ENCODE results near the gene ATP5F1A. TPM values are rescaled to one million over a fixed set of nuclear protein-coding genes. Genes with fewer than 3 reads are reported as not detected.

Gene ATP5F1A
- total RNA-seq, 1 experiment from 2014 or later, result 298 TPM

DNA sequence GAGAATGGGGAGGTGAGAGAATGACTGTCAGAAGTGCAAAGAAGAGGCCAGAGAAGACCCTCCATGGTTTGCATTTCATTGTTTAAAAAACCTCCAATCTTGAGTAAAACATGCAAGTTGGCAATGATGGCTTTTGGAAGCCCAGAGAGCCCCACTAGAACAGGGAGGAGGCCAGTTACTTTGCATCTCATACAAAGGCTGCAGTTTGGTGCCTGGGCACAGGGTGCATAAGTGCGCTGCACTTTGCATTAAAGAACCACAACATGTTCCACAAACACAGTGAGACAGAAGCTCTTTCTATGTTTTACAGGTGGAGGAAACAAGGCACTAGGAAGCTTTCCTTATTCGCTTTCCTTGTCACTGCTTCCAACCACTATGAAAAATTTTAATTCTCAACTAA lies 51.4 kb downstream of the ATP5F1A start:
- no peaks in the 10 kb centered on the region for H3K27me3 ChIP-seq (ENCODE audit: control insufficient read depth, insufficient read depth, low read length)
- CTCF ChIA-PET, result no interaction called here
- no peak for ATAC-seq
- H3K4me3 ChIP-seq (ENCODE audit: low read depth in 2 of 2, low read length in 2 of 2), result no peak overlapping the region
- DNase-seq (ENCODE audit: low read depth, low spot score), result no peak
- in situ Hi-C loops (cut with HindIII; ENCODE audit: low pct_unique_long_range_greater_than_20kb, low sequenced_read_pairs) (no loop called here), intact Hi-C loops (cut with micrococcal nuclease; ENCODE audit: unreplicated experiment) (no loop called here)
- no peaks in the 10 kb centered on the region for H3K36me3 ChIP-seq (ENCODE audit: control insufficient read depth, insufficient read depth, low read length)
- H3K9me3 ChIP-seq (ENCODE audit: control insufficient read depth, insufficient read depth, low read depth, low read length), result no peaks in the 10 kb centered on the region
- H3K27ac ChIP-seq (ENCODE audit: low read length), result no peak overlapping the region
- TF ChIP-seq POLR2AphosphoS5 (IDR thresholded peaks at IDR 0.05; ENCODE audit: low read depth, low read length) (no peak), REST (IDR thresholded peaks at IDR 0.05; ENCODE audit: insufficient read depth in 1 of 2, low read depth in 2 of 2, low read length in 1 of 2) (no peak), TCF7L2 (IDR thresholded peaks at IDR 0.05; ENCODE audit: low read depth, low read length) (no peak), SIN3A (IDR thresholded peaks at IDR 0.05; ENCODE audit: borderline replicate concordance, insufficient read depth, low read depth, low read length) (no peak)
- TF ChIP-seq, protein P1, sequence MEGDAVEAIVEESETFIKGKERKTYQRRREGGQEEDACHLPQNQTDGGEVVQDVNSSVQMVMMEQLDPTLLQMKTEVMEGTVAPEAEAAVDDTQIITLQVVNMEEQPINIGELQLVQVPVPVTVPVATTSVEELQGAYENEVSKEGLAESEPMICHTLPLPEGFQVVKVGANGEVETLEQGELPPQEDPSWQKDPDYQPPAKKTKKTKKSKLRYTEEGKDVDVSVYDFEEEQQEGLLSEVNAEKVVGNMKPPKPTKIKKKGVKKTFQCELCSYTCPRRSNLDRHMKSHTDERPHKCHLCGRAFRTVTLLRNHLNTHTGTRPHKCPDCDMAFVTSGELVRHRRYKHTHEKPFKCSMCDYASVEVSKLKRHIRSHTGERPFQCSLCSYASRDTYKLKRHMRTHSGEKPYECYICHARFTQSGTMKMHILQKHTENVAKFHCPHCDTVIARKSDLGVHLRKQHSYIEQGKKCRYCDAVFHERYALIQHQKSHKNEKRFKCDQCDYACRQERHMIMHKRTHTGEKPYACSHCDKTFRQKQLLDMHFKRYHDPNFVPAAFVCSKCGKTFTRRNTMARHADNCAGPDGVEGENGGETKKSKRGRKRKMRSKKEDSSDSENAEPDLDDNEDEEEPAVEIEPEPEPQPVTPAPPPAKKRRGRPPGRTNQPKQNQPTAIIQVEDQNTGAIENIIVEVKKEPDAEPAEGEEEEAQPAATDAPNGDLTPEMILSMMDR (IDR thresholded peaks at IDR 0.05), result no peak
- POLR2A ChIA-PET, result no interaction called here
- H3K4me1 ChIP-seq (ENCODE audit: control insufficient read depth, insufficient read depth, low read length), result no peaks in the 10 kb centered on the region
- BruUV-seq (replicated peaks), result no TSS peak

- in situ Hi-C loops (cut with HindIII; ENCODE audit: low pct_unique_long_range_greater_than_20kb, low sequenced_read_pairs), result no loop called here
- TF ChIP-seq TCF7L2 (IDR thresholded peaks at IDR 0.05; ENCODE audit: low read depth, low read length), result no peak
- TF ChIP-seq, protein P1 (IDR thresholded peaks at IDR 0.05), result no peak
- TF ChIP-seq SIN3A (IDR thresholded peaks at IDR 0.05; ENCODE audit: borderline replicate concordance, insufficient read depth, low read depth, low read length), result no peak
- no peak for TF ChIP-seq POLR2AphosphoS5 (IDR thresholded peaks at IDR 0.05; ENCODE audit: low read depth, low read length)
- TF ChIP-seq REST (IDR thresholded peaks at IDR 0.05; ENCODE audit: insufficient read depth in 1 of 2, low read depth in 2 of 2, low read length in 1 of 2), result no peak
- DNase-seq (ENCODE audit: low read depth, low spot score) (no peak), ATAC-seq (no peak)
- H3K4me1 ChIP-seq (ENCODE audit: control insufficient read depth, insufficient read depth, low read length), result no peaks in the 10 kb centered on the region
- H3K27me3 ChIP-seq (ENCODE audit: control insufficient read depth, insufficient read depth, low read length), result no peaks in the 10 kb centered on the region
- H3K27ac ChIP-seq (ENCODE audit: low read length), result no peak overlapping the region
- H3K36me3 ChIP-seq (ENCODE audit: control insufficient read depth, insufficient read depth, low read length), result no peaks in the 10 kb centered on the region
- intact Hi-C loops (cut with micrococcal nuclease; ENCODE audit: unreplicated experiment), result no loop called here
- CTCF ChIA-PET, result no interaction called here
- no peaks in the 10 kb centered on the region for H3K9me3 ChIP-seq (ENCODE audit: control insufficient read depth, insufficient read depth, low read depth, low read length)
- no peak overlapping the region for H3K4me3 ChIP-seq (ENCODE audit: low read depth in 2 of 2, low read length in 2 of 2)
- POLR2A ChIA-PET, result no interaction called here
- no TSS peak for BruUV-seq (replicated peaks)
Measured at GRCh38 chr18:46046126-46046525, 52.0 kb downstream of the ATP5F1A start.

Measured in Panc1 (cell line).